Activated CD4-positive, alpha-beta T cell treated with anti-CD3 and anti-CD28 coated beads, Interleukin-2, amount 50 U/mL, for 4 hours (primary cell): ENCODE results near the gene OSGEP.
A peak's percentile ranks its signal among the peaks of the same experiment; 100 is the strongest.

Experiments
- DNase-seq, 2 experiments: peaks; one replicate each; pipeline ENCODE4 v3.0.0-alpha.2; 2020

The OSGEP gene

GRCh38 chr14:20454516-20455354 is at the start of gene OSGEP, which contains the start of gene APEX1:
Gene OSGEP (minus strand): TSS chr14:20454812. CDS start chr14:20454683, 129 bp downstream.
Gene APEX1 (plus strand): TSS chr14:20455226. CDS start chr14:20455646, 420 bp downstream.
- DNase-seq: peak; percentile 97 to 98

- DNase-seq: no peak
Observed at GRCh38 chr14:20503898-20504297, 49.3 kb upstream of the OSGEP start.

DNA sequence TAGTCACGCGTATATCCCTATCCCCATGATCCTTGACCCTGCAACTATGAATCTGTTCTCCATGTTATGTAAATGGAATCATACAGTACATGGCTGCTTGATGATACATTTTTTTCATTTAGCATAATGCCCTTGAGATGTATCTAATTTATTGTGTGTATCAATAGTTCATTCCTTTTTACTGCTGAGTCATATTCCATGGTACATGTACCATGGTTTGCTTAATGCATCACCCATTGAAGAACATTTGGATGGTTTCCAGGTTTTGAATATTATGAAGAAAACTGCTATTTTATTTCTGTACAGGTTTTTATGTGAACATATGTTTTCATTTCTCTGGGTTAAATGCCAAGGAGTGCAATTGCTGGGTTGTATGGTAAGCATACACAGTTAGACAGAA is 46.7 kb upstream of the OSGEP start:
- no peak for DNase-seq

DNA sequence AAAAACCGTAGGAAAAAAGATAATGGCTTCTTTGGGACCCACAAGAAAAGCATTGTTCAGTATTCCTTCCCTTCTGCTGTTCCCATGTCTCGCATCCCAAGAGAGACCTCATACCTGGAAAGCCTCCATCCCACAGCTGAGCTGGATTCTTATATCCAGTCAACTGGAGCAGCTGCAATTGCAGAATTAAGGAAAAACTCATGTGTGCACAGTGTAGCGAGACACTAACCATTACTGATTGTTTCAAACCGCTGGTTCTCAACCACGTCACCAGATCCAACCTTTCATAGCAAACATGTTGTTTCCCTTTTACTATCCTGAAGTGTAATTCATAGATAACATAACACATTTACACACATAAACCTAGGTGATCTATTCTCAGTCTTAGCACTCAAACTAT is 45.3 kb upstream of the OSGEP start:
- no peak for DNase-seq

DNA sequence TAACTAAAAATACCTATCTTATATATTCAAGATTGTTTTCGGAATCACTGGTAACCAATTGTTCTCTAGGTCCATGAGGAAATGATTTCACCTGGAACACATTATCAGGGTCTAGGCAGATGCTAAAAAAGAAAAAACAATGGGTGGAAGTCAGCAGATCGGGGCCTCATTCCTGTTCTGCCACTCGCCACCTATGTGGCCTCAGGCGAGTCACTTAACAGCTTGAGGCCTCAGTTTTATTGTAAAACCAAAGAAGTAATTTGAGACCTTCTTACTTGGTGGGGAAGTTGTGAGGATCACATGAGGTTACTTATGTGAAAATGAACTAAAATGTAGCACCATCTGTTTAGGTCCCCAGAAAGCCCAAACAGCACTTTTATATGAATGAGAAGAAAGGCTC is 44.5 kb upstream of the OSGEP start:
- DNase-seq: no peak

GRCh38 chr14:20498622-20499021 is 44.0 kb upstream of the OSGEP start:
- no peak for DNase-seq

- no peak for DNase-seq
Observed at GRCh38 chr14:20494935-20495766, 40.5 kb upstream of the OSGEP start.

DNA sequence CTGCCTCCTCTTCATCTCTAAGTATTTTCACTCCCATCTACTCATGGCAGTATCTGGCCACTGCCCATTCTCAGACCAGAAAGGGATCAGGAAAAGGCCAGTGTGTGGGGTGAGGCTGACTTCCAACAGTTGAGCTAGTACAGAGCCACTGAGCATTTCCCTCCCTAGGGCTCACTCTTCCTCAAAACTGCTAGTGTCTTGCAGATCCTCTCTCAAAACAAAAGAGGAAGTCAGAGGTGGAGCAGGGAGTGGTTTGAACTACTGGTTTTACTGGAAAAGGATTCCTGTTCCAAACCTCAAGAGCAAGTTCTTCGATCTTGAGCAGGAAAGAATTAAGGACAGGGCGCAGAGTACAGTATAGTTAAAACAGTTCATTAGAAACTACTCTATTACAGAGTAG is 39.0 kb upstream of the OSGEP start:
- DNase-seq: no peak

- DNase-seq: no peak
Observed at GRCh38 chr14:20492486-20492885, 37.9 kb upstream of the OSGEP start.

GRCh38 chr14:20490563-20490962 is 36.0 kb upstream of the OSGEP start:
- no peak for DNase-seq

- peak in 1 of 2 experiments; percentile 4 for DNase-seq
Observed at GRCh38 chr14:20489093-20489994, 34.7 kb upstream of the OSGEP start.

DNA sequence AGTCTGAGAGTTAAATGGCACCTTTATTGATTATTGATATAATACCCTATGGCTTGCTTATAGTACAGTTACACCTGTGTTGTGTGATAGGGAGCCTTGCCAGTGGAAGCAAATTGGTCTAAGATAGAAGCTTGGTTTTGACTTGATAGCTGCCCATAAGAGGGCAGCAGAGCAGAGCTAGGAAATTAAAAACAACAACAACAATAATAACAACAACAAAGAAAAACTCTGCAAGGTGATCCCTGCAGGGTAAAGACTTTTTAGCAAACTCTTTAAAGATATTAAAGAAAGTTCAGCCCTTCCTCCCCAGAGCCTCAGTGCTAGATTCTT is 32.7 kb upstream of the OSGEP start:
- DNase-seq: no peak

DNA sequence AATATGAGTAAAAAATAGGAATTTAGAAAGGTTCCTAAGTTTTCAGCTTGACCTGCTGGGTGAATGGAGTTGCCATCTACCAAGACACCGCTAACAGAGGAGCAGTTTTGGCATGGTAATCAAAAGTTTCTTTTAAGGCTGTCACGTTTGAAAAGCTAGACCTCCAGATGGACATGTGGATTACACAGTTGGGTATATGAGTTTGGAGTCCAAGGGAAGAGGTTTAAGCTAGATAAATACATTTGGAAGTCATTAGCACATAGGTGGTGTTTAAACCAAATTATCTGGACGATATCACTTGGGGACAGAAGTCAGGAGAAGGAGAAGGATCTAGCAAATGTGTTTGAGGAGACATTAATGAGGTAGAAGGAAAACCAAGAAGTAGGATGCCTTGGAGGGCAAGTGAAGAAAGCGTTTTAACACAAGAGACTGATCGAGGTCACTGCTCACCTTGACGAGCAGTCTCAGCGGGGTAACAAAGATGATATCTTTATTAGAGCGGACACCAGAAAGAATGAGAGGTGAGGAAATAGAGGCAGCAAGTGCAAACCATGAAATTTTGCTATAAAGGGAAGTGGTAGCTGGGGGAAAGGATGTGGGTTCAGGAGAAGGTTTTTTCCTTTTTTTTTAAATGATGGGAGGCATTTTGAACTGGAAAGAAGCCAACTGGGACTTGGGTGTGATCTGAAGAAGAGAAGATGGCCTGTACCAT is 32.2 kb upstream of the OSGEP start:
- DNase-seq: no peak

GRCh38 chr14:20485900-20486299 is 31.3 kb upstream of the OSGEP start:
- no peak for DNase-seq

DNA sequence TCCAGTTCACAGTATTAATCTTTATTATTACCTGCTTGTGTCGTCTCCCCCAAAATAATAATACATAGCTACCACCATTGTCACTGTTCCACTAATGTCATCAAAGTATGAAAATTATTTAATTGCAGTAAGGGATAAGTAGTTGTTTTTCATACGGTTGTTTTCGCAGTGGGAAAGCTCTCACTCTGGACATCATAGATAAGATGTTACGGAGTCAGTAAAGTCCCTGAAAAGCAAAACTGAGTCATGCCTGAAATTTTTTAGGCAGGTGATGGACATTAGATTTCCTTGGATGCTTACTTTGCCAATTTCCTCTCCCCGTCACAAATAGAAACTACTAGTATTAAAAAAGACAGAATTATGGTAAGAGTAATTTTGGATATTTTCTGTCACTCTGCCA is 27.8 kb upstream of the OSGEP start:
- no peak for DNase-seq

DNA sequence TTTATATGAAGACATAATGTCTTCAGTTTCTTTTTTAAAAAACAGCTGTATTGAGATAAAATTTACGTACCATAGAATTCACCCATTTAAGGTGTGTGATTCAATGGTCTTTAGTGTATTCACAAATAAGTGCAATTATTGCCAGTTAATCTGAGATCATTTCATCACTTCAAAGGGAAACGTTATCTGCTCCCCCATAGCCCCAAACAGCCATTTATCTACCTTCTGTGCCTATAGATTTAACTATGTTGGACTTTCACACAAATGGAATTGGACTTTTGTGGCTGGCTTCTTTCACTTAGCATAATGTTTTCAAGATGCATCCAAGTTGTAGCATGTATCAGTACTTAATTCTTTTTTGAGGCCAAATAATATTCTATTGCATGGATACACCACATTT is 24.3 kb upstream of the OSGEP start:
- no peak for DNase-seq

- no peak for DNase-seq
Observed at GRCh38 chr14:20477211-20477876, 22.7 kb upstream of the OSGEP start.

- no peak for DNase-seq
Observed at GRCh38 chr14:20476776-20477175, 22.2 kb upstream of the OSGEP start.

DNA sequence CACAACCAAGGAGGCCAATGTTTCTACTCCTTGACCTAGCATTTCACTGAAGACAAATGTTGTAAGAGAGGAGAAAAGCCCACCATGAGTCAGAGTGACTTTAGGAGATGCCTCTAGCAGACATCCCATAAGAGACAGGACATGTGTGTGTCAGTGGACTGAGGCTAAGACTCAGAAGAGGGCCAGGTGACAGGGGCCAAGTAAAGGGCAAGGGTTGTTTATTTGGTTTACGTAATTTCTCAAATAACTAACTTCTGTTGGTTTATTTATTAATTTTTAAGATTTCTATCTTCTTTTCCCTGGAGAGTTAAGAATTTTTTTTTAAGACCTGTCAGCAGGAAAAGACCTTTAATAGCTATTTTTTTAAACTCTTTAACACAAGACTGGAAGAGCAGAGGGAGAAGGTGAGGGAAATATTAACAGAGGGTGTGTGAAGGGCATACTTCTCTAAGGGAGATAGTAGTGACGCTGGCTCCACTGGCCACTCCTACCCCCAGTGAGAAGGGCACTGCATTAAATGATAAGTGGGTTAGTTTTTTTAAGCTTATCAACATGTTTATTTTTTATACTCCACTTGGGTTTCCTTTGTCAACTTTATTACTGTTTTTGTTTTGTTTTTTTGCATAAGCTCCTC is 18.0 kb upstream of the OSGEP start:
- no peak for DNase-seq

GRCh38 chr14:20470603-20470901 is 15.9 kb upstream of the OSGEP start:
- DNase-seq: no peak

- DNase-seq: peak; percentile 43 to 51
Observed at GRCh38 chr14:20469890-20470602, 15.4 kb upstream of the OSGEP start.
